Endothelial cell of hepatic sinusoid (primary cell): Measurements from ENCODE around the gene ACSF3.
"Not testable (repeated sequence)": the region's sequence is repeated elsewhere in the genome, so short reads cannot be mapped to it uniquely, and the experiment has no call there.

Experiments
- in situ Hi-C: cut with HindIII; loops from 2 replicates; pipeline ENCODE4 v1.10.0; 2017; ENCODE audit warnings: low sequenced_read_pairs

ACSF3 gene

GRCh38 chr16:89055313-89055712, 38.3 kb upstream of the ACSF3 start:
- in situ Hi-C loops, result no loop called here

GRCh38 chr16:89055894-89056555, 37.6 kb upstream of the ACSF3 start:
- in situ Hi-C loops, result no loop called here

- in situ Hi-C loops, result no loop called here
These were observed 37.1 kb upstream of the ACSF3 start for GRCh38 chr16:89056592-89056991.

GRCh38 chr16:89057738-89058137, 35.9 kb upstream of the ACSF3 start:
- in situ Hi-C loops, result no loop called here

- in situ Hi-C loops, result no loop called here
These were observed 34.8 kb upstream of the ACSF3 start for GRCh38 chr16:89058812-89059211.

- in situ Hi-C loops, result no loop called here
These were observed 33.4 kb upstream of the ACSF3 start for GRCh38 chr16:89060207-89060794.

- in situ Hi-C loops, result no loop called here
These were observed 32.6 kb upstream of the ACSF3 start for GRCh38 chr16:89061086-89061485.

GRCh38 chr16:89061590-89062380, 31.9 kb upstream of the ACSF3 start:
- in situ Hi-C loops, result no loop called here

- in situ Hi-C loops, result no loop called here
These were observed 31.0 kb upstream of the ACSF3 start for GRCh38 chr16:89062389-89063345.

GRCh38 chr16:89063768-89064320, 29.8 kb upstream of the ACSF3 start:
- in situ Hi-C loops, result no loop called here

GRCh38 chr16:89064606-89065457, 28.8 kb upstream of the ACSF3 start:
- in situ Hi-C loops, result no loop called here

- in situ Hi-C loops, result no loop called here
These were observed 28.2 kb upstream of the ACSF3 start for GRCh38 chr16:89065458-89065822.

- in situ Hi-C loops, result no loop called here
These were observed 26.9 kb upstream of the ACSF3 start for GRCh38 chr16:89066721-89067120.

GRCh38 chr16:89067677-89068443, 25.8 kb upstream of the ACSF3 start:
- in situ Hi-C loops, result no loop called here

- in situ Hi-C loops, result not testable (repeated sequence)
These were observed 24.6 kb upstream of the ACSF3 start for GRCh38 chr16:89068814-89069616.

- in situ Hi-C loops, result no loop called here
These were observed 23.7 kb upstream of the ACSF3 start for GRCh38 chr16:89069920-89070319.

GRCh38 chr16:89070590-89070989, 23.1 kb upstream of the ACSF3 start:
- in situ Hi-C loops, result no loop called here
